HG03108 (cell line): ENCODE data around the gene KLC1.
"Not testable (repeated sequence)": the region's sequence is repeated elsewhere in the genome, so short reads cannot be mapped to it uniquely, and the experiment has no call there.

ENCODE experiments used
- ATAC-seq: cut with Tn5 transposase; IDR thresholded peaks from one replicate; pipeline ENCODE4 v1.9.1; 2021; ENCODE audit warnings: moderate library complexity; ENCODE audit not compliant: unreplicated experiment

KLC1 gene

GRCh38 chr14:103624860-103625259 is 4.2 kb upstream of the KLC1 start:
- no peak for ATAC-seq

DNA sequence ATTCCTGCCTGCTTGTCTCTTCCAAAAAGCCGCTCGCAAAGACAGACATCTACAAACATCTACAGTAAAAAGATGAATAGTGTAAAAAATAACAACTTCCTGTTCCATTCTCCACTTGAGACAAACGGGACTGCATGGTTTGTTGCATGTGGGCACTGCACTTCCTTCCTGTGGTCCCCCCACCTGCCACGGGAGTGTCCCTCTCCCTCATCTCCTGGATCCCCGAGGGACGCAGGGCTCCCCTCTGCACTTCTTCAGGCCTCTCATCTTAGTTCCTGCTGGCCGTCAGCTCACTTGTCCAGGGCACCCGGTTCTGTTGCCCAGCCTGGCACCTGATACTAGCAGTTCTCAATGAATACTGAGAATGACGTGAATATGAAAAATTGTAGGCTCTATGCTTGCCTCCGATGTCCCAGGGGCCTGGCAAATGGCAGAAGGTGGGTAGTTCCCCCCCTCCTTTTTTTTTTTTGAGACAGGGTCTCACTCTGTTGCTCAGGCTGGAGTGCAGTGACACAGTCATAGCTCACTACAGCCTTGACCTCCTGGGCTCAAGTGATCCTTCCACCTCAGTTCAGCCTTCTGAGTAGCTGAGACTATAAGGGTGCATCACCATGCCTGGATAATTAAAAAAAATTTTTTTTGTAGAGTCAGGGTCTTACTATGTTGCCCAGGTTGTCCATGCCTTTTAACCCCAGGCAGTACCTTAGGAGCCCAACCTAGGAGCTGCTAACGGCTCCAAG is 3.5 kb upstream of the KLC1 start:
- ATAC-seq: no peak

DNA sequence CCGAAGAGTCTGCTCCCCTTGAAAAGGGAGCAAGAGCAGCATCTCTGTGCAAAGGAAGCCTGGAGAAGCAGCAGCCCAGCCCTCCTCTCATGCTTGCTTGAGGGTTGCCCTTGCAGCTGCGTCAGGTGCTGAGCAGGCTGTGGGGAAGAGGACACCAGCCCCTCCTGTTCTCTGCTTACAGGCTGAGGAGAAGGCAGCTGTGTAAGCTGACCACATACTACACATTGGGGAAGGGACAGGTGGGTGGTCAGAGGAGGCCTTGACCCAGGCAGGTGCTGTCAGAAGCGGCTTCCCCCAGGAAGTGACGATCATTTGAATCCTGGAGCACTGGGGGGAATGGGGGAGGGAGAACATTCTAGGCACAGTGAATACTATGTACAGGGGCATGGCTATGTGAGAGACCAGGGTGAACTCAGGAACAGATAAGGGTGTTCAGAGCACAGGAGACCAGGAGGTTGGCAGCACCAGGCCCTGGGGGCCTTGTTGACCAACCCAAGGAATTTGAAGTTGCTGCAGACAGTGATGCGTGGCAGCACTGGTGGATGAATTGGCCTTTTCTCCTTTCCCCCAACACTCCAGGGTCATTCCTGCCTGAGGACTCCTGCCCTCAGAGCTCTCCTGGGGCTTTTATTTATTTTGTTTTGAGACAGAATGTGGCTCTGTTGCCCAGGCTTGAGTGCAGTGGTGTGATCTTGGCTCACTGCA is 2.7 kb upstream of the KLC1 start:
- ATAC-seq: no peak

DNA sequence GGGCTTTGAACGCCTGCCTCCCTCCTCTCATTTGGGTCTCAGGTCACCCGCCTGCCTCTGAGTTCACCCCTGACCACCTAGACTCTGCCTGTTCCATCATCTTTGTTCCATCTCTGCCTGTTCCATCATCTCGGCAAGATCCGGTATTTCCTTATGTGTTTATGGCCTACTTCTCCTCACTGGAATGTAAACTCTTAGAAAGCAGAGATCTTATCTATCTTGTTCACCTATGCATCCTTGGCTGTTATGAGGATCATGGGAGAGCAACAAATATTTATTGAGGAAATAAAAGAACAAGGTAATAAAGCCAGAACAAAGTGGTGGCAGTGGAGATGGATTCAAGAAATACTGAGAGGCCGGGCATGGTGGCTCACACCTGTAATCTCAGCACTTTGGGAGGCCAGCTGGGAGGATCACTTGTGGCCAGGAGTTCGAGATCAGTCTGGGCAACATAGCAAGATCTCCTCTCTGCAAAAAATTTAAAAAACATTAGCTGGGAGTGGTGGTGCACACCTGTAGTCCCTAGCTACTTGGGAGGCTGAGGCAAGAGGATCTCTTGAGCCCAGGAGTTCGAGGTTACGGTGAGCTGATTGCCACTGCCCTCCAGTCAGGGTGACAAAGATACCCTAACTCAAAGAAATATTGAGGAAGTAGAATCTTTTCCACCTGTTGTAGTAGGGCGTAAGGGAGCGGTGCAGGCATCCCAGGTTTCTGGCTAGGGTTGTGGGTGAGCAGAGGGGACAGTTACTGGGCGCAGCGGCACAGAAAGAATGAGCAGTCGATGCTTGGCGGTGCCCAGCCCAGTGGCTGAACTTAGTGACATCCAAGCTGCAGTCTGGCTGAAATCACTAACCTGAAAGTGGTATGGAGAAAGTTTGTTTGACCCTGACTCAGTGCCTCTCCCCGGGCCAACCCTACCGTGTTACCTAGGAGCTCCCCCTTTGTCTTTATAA is 1.7 kb upstream of the KLC1 start:
- no peak for ATAC-seq

DNA sequence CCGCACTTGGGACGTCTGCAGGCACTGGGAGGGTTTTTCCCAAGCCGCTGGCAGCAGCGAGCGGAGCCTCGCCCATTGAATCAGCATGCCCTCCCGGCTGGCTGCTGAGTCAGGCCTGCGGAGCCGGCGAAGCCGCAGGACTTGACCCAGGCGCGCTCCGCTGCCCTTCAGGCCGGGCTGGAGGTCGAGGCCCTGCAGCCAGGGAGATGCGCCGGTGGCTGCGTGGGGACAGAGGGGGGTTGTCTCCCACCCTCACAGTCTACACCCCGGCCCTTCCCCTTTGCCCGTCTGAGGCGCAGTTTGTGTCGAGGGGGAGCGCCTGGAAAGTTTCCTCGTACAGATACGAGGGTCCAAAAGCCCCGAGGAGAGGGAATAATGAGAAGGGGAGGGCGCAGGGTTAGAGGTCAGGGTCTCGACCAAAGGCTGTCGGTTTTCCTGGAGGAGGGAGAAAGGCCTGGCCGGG is 759 bp upstream of the KLC1 start:
- no peak for ATAC-seq

DNA sequence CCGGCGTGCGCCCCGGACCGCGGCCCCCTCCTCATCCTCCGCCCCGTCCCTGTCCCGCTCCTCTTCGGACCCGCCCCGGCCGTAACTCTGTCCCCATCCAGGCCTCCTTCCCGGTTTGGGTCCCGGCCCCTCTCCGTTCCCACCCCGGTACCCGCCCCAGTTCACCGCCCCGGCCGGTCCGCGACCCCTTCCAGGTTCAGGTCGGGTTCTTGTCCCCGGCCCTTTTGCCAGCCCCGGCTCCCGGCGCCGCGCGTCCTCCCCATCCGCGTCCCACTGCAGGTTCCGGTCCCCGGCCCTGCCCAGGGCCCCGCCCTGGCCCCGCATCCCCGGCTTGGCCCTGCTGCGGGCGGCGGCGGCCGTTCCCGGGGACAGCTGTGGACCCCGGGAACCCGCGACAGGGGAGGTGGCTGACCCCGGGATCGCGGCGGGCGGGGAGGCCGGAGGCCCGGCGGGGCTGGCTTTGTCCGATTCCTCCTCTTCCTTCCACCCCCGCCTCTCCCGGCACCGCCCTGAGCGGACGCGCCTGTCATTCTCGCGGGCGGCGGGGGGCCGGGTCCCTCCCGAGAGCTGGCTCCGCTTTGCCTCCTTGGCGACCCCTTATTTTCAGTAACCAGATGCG is 601 bp downstream of the KLC1 start:
- ATAC-seq: peak; percentile 22

DNA sequence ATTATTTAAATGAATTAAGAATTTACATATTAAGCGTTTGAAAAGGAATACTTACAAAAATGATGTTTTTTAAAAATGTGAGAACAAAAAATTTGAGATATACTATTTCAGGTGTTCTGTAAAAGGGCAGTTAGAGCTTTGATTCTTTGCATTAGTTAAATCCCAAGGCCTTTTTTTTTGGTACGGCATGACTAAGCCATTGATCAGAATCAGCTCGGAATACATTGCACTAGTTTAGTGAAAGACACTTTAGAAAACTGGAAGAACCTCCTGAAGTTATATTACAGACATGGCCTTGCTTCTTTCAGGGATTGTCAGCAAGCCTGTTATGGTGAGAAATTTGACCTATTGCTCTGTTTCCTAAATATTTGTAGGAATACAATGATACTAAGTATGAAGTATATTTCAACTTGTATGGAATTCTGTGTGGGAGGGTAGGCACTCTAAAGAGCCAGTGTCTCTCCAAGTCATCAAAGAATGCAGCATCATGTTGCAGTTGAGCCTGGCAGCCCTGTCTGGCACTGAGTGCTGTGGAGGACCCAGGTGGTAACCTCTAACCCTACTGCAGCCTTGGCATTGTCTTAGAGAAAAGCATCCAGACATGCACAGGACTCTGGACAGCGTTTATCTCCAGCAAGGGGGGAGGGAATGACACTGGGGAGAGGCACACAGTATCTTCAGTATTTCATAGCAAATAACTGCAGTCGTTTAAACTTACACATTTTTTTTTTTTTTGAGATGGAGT is 1.5 kb downstream of the KLC1 start:
- no peak for ATAC-seq

GRCh38 chr14:103633391-103633790 is 4.4 kb downstream of the KLC1 start:
- ATAC-seq: no peak

- ATAC-seq: no peak
These were observed 5.1 kb downstream of the KLC1 start for GRCh38 chr14:103634156-103634555.

DNA sequence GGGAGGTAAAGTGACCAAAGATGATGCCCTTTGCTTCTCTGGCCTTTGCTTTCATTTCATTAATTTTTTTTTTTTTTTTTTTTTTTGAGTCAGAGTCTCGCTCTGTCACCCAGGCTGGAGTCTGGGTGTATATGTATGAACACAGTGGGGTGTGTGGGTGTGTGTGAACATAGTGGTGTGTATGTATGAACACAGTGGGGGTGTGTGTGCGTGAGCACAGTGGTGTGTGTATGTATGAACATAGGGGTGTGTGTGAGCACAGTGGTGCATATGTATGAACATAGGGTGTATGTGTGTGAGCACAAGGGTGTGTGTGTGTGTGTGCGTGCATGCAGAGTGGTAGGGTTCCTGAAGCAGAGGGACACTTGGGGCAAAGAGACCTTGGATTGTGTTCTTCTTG is 9.6 kb downstream of the KLC1 start:
- no peak for ATAC-seq

DNA sequence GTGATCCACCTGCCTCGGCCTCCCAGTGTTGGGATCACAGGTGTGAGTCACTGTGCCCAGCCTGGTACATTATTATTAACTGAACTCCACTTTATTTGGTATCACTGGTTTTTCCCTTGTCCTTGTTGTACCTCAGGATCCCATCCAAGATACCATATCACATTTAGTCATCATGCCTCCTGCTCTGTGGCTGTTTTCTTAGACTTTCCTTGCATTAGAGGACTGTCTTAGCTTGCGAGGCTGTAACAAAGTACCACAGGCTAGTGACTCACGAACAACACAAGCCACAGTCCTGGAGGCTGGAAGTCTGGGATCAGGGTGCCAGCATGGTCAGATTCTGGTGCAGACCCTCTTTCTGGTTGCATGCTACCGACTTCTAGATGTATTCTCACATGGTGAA is 12.2 kb downstream of the KLC1 start:
- ATAC-seq: no peak

DNA sequence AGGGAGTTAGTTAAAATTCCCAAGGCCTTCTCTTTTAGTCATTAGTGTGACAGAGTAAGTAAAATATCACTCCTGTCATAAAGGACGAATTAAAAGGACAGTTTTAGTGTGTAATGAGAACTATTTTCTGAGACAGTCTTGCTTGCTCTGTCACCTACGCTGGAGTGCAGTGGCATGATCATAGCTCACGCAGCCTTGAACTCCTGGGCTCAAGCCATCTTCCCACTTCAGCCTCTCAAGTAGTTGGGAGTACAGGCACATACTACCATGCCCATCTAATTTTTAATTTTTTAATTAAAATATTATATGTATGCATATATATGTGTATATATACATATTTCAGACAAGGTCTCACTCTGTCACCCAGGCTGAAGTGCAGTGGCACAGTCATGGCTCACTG is 17.2 kb downstream of the KLC1 start:
- ATAC-seq: no peak

GRCh38 chr14:103649001-103649400 is 20.0 kb downstream of the KLC1 start:
- no peak for ATAC-seq

- ATAC-seq: no peak
These were observed 21.2 kb downstream of the KLC1 start for GRCh38 chr14:103650213-103650612.

DNA sequence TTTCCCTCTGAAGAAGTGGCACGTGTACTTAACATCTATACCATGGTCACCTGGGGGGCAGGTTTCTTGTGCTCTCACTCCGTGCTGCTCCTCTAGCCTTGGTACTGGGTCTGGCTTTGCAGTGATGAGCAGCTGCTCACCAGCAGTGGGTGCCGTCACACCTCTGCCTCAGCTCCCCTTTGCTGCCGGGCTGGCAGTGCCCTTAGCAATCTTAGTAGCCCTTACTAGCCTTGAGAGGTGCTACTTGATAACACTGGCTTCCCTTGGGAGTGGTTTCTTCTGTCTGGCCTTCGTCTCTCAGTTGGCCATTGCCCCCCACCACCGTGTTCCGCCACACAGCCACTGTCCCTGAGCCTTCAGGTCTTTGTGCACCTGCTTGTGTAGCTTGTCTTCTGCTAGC is 22.6 kb downstream of the KLC1 start:
- ATAC-seq: no peak

GRCh38 chr14:103652806-103653205 is 23.8 kb downstream of the KLC1 start:
- ATAC-seq: no peak

DNA sequence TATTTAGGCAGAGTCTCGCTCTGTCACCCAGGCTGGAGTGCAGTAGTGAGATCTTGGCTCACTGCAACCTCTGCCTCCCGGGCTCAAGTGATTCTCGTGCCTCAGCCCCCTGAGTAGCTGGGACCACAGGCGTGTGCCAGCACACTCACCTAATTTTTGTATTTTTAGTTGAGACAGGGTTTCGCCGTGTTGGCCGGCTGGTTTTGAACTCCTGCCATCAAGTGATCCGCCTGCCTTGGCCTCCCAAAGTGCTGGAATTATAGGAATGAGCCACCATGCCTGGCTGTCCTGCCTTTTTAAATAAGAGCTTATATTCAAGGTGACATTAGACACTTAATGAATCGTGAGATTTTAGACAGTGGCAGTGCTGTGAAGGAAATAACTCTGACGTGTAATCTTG is 24.3 kb downstream of the KLC1 start:
- not testable (repeated sequence) for ATAC-seq

DNA sequence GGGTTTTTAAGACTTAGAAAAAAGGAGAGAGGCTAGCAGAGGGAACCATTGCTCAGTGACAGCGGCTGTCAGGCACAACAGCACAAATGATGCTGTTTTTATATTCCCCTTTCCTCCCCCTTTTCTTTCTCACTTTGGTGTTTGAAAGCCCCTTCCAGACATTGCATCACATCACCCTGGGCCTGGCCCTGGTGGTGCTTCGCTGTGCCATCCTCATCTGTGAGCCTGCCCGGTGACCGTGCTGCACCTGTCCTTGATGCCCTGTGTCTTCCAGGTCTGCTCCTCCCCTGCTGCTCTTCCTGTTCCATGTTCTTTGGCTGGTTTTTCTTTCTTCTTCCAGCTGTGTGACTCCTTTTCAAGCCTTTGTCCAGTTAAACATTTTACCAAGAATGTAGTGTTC is 24.8 kb downstream of the KLC1 start:
- ATAC-seq: no peak

- no peak for ATAC-seq
These were observed 25.6 kb downstream of the KLC1 start for GRCh38 chr14:103654619-103655018.

GRCh38 chr14:103656031-103656755 is 27.2 kb downstream of the KLC1 start:
- no peak for ATAC-seq
